Measurements from ENCODE around the gene STUM. TPM values are rescaled to one million over a fixed set of nuclear protein-coding genes. Genes with fewer than 3 reads are reported as not detected.
"Not testable (repeated sequence)": the region's sequence is repeated elsewhere in the genome, so short reads cannot be mapped to it uniquely, and the experiment has no call there.

Gene STUM
- total and polyA plus RNA-seq, 10 of the 15 experiments (the other 5 are each of a cell fraction or from before 2014, with no cell fraction given), result under 0.01 to 0.15 (median 0.09) TPM; not detected in 5

DNA sequence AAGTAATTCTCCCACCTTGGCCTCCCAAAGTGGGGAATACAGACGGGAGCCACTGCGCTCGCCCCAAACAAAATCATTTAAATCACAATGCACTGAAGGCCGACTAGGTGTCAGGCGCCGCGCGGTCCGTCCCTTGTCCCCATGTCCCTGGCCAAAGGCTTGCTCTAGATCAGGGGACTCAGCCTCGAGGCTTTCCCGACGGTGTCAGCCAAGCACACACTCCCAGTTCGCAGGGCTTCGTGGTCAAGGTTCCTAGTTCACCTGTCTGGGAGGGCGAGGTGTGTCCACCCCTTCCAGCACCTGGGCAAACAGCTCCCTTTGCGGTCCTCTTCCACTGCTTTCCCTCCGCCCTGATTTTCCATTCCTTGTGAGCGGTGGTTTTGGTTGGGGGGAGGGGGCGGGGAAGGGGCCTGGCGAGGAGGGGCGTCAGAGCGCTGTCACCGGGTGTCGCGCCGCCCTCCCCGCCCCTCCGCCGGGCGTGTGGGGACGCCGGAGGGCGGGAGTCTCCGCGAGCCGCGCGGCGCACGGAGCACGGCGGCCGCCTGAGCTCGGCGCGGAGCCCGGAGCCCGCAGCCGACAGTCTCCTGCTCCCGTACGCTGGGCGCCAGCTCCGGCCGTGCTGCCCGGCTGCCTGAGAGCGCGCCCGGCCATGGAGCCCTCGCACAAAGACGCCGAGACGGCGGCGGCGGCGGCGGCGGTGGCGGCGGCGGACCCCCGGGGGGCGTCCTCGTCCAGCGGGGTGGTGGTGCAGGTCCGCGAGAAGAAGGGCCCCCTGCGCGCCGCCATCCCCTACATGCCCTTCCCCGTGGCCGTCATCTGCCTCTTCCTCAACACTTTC is at the start of gene STUM (continued):
- TF ChIP-seq USF1 (IDR thresholded peaks at IDR 0.05; ENCODE audit: borderline replicate concordance, extremely low read length, insufficient read depth, low read depth, low read length), result no peak
- no peak for TF ChIP-seq NBN (IDR thresholded peaks at IDR 0.05)
- no peak for TF ChIP-seq MTA3 (IDR thresholded peaks at IDR 0.05; ENCODE audit: borderline replicate concordance, low read length)
- no peak for TF ChIP-seq BRCA1 (IDR thresholded peaks at IDR 0.05; ENCODE audit: low read depth, low read length)
- no peak for TF ChIP-seq BCL3 (IDR thresholded peaks at IDR 0.05; ENCODE audit: borderline replicate concordance, insufficient read depth, low read depth, low read length, poor library complexity, severe bottlenecking)
- no peak for TF ChIP-seq ZNF622 (IDR thresholded peaks at IDR 0.05)
- no peak for TF ChIP-seq RUNX3 (IDR thresholded peaks at IDR 0.05; ENCODE audit: low read length)
- no peak for TF ChIP-seq MEF2A (IDR thresholded peaks at IDR 0.05; ENCODE audit: insufficient read depth, low read depth, low read length)

DNA sequence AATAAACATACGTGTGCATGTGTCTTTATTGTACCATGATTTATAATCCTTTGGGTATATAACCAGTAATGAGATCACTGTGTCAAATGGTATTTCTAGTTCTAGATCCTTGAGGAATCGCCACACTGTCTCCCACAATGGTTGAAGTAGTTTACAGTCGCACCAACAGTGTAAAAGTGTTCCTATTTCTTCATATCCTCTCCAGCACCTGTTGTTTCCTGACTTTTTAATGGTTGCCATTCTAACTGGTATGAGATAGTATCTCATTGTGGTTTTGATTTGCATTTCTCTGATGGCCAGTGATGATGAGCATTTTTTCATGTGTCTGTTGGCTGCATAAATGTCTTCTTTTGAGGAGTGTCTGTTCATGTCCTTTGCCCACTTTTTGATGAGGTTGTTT is 48.9 kb upstream of the STUM start:
- H2AFZ ChIP-seq (ENCODE audit: control insufficient read depth, low read depth, low read length); H3K79me2 ChIP-seq (ENCODE audit: control insufficient read depth, insufficient read depth, low read length); CTCF ChIA-PET; H3K4me3 ChIP-seq; H3K27me3 ChIP-seq (replicated peaks in 1 of 2; ENCODE audit: control insufficient read depth in 2 of 2, insufficient read depth in 2 of 2, low read length in 1 of 2); FAIRE-seq; H3K4me1 ChIP-seq (ENCODE audit: control insufficient read depth, insufficient read depth, low read length); DNase-seq (ENCODE audit: low read depth, low spot score); RAD21 ChIA-PET (ENCODE audit: unreplicated experiment); POLR2A ChIA-PET; H4K20me1 ChIP-seq (ENCODE audit: control insufficient read depth, insufficient read depth); H3K27ac ChIP-seq (ENCODE audit: control insufficient read depth, insufficient read depth); H3K36me3 ChIP-seq (ENCODE audit: control insufficient read depth in 2 of 2, insufficient read depth in 2 of 2, low read length in 1 of 2); BruUV-seq (replicated peaks); H3K4me2 ChIP-seq (ENCODE audit: control insufficient read depth, insufficient read depth); SMC1A ChIA-PET (ENCODE audit: uncharacterized antibody, unreplicated experiment); intact Hi-C loops (cut with micrococcal nuclease; ENCODE audit: unreplicated experiment); ATAC-seq; H3K9ac ChIP-seq (ENCODE audit: control insufficient read depth, insufficient read depth, low read length); in situ Hi-C loops (cut with MboI); H3K9me3 ChIP-seq (replicated peaks; ENCODE audit: control insufficient read depth, insufficient read depth, low read length): not testable (repeated sequence)
- 33% methylated on average over 3 of the region's 3 CpGs for WGBS (ENCODE audit: insufficient coverage, insufficient replicate concordance, low lambda C conversion rate, missing lambda C conversion rate)
